ENCODE results near the gene PLA2G4B.

PLA2G4B gene

DNA sequence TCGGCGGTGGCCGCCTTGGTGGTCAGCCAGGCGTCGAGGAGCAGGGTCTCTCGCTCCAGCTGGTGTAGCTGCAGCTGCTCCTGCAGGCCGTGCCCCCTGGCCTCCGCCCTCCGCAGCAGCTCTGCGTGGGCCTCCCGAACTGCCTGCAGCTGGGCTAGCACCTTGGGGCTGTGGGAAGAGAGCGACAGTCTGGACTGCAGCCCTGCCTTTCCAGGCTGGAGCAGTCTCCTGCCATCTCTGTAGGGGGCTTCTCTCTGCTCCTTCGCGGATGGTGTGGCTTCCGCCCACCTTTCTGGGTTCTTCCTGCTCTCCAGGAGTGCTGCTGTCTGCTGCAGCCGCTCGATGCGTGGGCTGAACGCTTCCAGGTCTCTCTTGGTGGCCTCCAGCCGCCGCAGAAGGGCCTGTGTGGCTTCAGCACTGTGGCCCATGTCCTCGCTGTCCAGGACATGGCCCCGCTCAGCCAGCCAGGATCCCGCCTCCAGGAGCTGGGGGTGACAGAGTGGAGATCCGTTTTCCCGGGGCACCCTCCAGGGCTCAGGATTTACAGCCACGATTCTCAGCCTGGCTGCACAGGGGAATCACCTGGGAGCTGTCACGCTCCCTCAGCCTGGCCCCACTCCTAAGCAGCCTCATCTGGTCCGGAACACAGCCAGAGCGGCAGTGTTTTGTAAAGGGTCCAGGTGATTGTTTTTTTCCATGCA lies 16.8 kb downstream of the PLA2G4B start:
- H3K27ac ChIP-seq = no peak overlapping the region
- TF ChIP-seq, protein P1, sequence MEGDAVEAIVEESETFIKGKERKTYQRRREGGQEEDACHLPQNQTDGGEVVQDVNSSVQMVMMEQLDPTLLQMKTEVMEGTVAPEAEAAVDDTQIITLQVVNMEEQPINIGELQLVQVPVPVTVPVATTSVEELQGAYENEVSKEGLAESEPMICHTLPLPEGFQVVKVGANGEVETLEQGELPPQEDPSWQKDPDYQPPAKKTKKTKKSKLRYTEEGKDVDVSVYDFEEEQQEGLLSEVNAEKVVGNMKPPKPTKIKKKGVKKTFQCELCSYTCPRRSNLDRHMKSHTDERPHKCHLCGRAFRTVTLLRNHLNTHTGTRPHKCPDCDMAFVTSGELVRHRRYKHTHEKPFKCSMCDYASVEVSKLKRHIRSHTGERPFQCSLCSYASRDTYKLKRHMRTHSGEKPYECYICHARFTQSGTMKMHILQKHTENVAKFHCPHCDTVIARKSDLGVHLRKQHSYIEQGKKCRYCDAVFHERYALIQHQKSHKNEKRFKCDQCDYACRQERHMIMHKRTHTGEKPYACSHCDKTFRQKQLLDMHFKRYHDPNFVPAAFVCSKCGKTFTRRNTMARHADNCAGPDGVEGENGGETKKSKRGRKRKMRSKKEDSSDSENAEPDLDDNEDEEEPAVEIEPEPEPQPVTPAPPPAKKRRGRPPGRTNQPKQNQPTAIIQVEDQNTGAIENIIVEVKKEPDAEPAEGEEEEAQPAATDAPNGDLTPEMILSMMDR (IDR thresholded peaks at IDR 0.05; ENCODE audit: low read depth, low read length) = no peak
- H3K9me3 ChIP-seq (ENCODE audit: severe bottlenecking) = no peaks in the 10 kb centered on the region
- DNase-seq = peak; percentile 38
- no peak overlapping the region for H3K4me3 ChIP-seq (ENCODE audit: low read depth, low read length)
- no peaks in the 10 kb centered on the region for H3K27me3 ChIP-seq (ENCODE audit: insufficient read depth, low read depth, severe bottlenecking)
- H3K36me3 ChIP-seq = no peaks in the 10 kb centered on the region

DNA sequence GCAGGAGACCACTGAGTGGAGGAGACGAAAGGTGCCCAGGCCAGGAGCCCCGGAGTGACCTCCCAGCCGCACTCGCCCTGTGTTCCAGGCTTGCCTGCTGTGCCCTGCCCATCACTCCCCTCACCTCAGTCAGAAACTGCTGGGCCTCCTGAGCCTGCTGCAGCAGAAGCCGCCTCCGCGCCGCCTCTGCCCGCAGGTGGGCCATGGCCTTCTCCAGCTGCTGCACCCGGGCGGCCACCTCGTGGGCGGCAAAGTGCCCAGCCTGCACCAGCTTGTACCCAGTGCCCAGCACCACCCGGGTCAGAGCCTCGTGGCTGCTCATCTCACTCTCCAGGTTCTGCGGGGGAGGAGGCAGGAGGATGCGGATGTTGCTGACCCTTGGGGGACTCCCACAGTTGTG lies 17.6 kb downstream of the PLA2G4B start:
- no peak overlapping the region for H3K4me3 ChIP-seq (ENCODE audit: low read depth, low read length)
- TF ChIP-seq, protein P1 (IDR thresholded peaks at IDR 0.05; ENCODE audit: low read depth, low read length) = no peak

DNA sequence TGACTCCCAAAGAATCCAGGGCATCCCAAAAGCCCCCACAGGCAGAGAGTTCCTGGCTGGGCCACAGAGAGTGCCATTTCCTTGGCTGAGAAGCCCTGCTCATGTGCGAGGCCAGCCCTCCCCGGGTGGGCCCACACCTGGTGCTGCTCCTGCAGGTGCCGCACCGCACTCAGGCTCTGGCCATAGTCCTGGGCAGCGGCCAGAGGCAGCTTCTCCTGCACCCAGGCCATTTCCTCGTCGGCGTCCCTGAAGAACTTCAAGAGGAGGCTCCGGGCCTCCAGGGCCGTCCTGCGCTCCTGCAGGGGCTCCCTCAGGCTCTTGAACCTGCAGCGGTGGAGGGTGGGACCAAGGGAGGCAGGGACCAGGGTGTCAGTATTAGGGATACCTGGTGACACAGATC lies 18.1 kb downstream of the PLA2G4B start:
- DNase-seq = no peak
- TF ChIP-seq, protein P1 (IDR thresholded peaks at IDR 0.05; ENCODE audit: low read depth, low read length) = no peak

More for the DNA sequence above, 17.6 kb downstream of the PLA2G4B start:
- no peak overlapping the region for H3K27ac ChIP-seq
- no peaks in the 10 kb centered on the region for H3K9me3 ChIP-seq (ENCODE audit: severe bottlenecking)
- DNase-seq = no peak
- H3K36me3 ChIP-seq = no peaks in the 10 kb centered on the region
- H3K27me3 ChIP-seq (ENCODE audit: insufficient read depth, low read depth, severe bottlenecking) = no peaks in the 10 kb centered on the region

DNA sequence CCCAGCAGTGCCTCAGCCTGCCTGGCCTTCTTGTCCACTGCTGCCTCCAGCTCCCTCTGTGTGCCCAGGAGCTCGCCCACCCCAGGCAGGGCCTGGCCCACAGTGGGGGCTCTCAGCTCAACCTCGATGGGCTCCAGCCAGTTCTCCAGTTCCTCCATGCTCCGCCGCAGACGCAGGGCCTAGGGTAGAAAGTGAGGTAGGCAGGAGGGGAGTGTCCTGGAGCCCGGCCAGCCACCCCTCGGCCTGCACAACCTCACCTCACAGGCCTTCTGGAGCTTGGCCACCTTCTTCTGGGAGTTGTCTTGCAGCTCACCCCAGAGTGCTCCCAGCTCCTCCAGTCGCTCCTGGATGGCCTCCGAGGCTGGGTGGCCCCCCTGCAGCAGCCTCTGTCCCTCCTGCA lies 18.7 kb downstream of the PLA2G4B start:
- H3K4me3 ChIP-seq (ENCODE audit: low read depth, low read length) = no peak overlapping the region
- no peaks in the 10 kb centered on the region for H3K9me3 ChIP-seq (ENCODE audit: severe bottlenecking)
- TF ChIP-seq, protein P1 (IDR thresholded peaks at IDR 0.05; ENCODE audit: low read depth, low read length) = no peak
- H3K36me3 ChIP-seq = no peaks in the 10 kb centered on the region
- H3K27me3 ChIP-seq (ENCODE audit: insufficient read depth, low read depth, severe bottlenecking) = no peaks in the 10 kb centered on the region
- H3K27ac ChIP-seq = no peak overlapping the region
- no peak for DNase-seq

More for the DNA sequence above, 18.1 kb downstream of the PLA2G4B start:
- Histone ChIP-seq H3K36me3 (no peaks in the 10 kb centered on the region), H3K27ac (no peak overlapping the region), H3K4me3 (ENCODE audit: low read depth, low read length) (no peak overlapping the region), H3K27me3 (ENCODE audit: insufficient read depth, low read depth, severe bottlenecking) (no peaks in the 10 kb centered on the region), H3K9me3 (ENCODE audit: severe bottlenecking) (no peaks in the 10 kb centered on the region)

DNA sequence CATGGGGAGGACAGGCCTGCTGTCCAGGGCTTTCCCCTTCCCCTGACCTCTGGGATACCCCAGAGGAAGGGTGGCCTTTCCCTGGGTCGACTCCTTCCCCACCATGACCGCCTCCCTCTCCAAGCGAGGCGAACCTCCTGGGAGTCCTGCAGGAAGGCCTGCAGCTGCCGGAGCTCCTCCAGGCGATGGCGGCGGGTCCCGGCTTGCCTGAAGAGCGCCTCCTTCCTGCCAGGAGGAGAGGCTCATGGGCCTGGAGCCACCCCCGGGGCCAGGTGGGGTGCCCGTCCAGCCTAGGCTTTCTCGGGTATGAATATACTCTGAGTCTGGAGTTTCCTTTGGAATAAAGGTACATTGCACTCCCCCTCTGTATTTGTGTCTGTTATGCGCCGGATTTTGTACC lies 20.1 kb downstream of the PLA2G4B start:
- no peak for DNase-seq
- no peak overlapping the region for H3K27ac ChIP-seq
- no peaks in the 10 kb centered on the region for H3K27me3 ChIP-seq (ENCODE audit: insufficient read depth, low read depth, severe bottlenecking)
- H3K36me3 ChIP-seq = no peaks in the 10 kb centered on the region
- H3K4me3 ChIP-seq (ENCODE audit: low read depth, low read length) = no peak overlapping the region
- TF ChIP-seq, protein P1 (IDR thresholded peaks at IDR 0.05; ENCODE audit: low read depth, low read length) = 0 out of 2 replicates have a peak, but pooled peaks have one; percentile 10
- H3K9me3 ChIP-seq (ENCODE audit: severe bottlenecking) = no peaks in the 10 kb centered on the region
